Measurements from ENCODE around the gene ODC1. TPM values are rescaled to one million over a fixed set of nuclear protein-coding genes. Genes with fewer than 3 reads are reported as not detected.

ODC1 gene
- total RNA-seq, 1 donor from 2014 or later: 88.0 TPM

DNA sequence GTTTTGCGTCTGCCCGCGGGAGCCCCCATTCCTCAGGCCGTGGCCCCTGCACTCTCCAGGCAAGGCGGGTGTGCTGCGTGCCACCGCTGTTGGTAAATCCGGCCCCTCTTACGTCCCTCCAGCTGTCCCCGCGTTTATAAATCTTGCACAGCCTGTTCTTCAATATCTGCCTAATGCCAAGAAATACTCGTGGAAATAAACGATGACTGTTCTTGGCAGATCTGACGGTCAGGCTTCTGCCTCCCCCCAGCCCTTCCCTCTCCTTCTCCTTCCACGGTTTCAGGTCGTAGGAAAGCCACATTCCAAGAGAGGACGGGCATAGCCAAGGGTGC lies 20.5 kb downstream of the ODC1 start:
- Mint-ChIP-seq H3K27me3 (ENCODE audit: unreplicated experiment) (no peaks in the 10 kb centered on the region), H3K4me1 (ENCODE audit: low read depth, unreplicated experiment) (no peaks in the 10 kb centered on the region), H3K4me3 (ENCODE audit: unreplicated experiment) (no peak overlapping the region), H3K9me3 (ENCODE audit: unreplicated experiment) (peaks cover 1% of the 10 kb centered on the region), H3K36me3 (ENCODE audit: unreplicated experiment) (no peaks in the 10 kb centered on the region), H3K27ac (ENCODE audit: unreplicated experiment) (no peak overlapping the region)
- DNase-seq: no peak
- no peak for TF ChIP-seq CTCF (IDR thresholded peaks at IDR 0.05; ENCODE audit: partially characterized antibody, unreplicated experiment)

DNA sequence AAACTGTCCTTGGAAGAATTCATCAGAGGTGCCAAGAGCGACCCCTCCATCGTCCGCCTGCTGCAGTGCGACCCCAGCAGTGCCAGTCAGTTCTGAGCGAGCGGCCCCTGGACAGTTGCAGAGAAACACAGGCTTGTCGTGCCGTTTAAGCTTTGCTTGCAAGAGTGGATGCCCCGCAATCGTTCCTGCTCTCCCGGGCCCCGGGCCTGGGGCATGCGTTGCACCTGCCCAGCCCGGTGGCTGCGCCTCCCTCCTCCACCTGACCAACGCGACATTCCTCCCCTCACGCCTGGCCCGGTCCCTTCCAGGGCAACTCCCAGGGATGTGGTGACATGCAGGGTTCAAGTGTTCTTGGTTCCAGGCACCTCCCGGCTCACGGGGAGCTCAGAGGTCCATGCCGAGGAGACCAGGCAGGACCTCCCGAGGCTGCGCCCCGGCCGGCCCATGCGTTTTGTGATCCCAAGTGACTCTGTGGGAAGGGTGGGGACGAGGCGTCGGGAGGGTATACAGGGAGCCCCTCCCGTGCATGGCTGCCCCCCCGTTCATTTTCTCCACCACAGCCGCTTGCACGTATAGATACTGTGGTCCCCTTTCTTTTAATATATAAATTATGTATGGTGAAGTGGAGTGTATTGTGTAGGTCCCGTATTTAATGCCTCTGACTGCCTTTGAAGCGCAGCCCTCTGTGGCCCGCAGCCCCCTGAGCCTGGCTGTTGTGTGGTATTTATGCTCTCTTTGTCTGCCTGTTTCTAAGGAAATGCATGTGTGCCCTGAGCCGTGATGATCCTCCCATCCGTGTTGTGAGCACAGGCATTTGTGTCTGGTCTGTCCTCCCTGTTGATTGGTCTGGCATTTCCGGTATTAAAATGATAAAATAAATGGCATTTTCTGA lies 21.2 kb downstream of the ODC1 start:
- no peaks in the 10 kb centered on the region for H3K4me1 Mint-ChIP-seq (ENCODE audit: low read depth, unreplicated experiment)
- no peak overlapping the region for H3K27ac Mint-ChIP-seq (ENCODE audit: unreplicated experiment)
- no peak overlapping the region for H3K4me3 Mint-ChIP-seq (ENCODE audit: unreplicated experiment)
- no peaks in the 10 kb centered on the region for H3K36me3 Mint-ChIP-seq (ENCODE audit: unreplicated experiment)
- peaks cover 1% of the 10 kb centered on the region for H3K9me3 Mint-ChIP-seq (ENCODE audit: unreplicated experiment)
- TF ChIP-seq CTCF (IDR thresholded peaks at IDR 0.05; ENCODE audit: partially characterized antibody, unreplicated experiment): no peak
- no peak for DNase-seq
- H3K27me3 Mint-ChIP-seq (ENCODE audit: unreplicated experiment): no peaks in the 10 kb centered on the region

DNA sequence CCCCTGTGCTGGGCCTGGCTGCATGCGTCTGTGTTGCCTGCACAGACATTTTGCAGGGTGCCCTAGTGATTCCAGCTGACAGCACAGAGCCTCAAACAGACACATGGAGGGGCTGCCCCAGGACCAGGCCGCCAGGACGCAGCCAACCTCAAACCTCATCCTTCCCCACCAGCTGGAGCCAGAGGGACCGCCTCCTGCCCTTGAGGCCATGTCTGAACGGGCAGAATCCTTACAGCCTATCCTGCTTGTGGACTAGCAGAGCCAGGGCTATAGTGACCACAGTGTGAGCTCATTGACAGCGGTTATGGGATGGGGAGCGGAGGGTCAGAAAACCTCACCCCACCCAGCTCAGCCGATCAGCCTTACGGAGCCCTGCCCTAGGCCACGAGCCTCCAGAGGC lies 22.4 kb downstream of the ODC1 start:
- Mint-ChIP-seq H3K4me3 (ENCODE audit: unreplicated experiment) (no peak overlapping the region), H3K27ac (ENCODE audit: unreplicated experiment) (no peak overlapping the region), H3K27me3 (ENCODE audit: unreplicated experiment) (no peaks in the 10 kb centered on the region), H3K9me3 (ENCODE audit: unreplicated experiment) (peaks cover 1% of the 10 kb centered on the region), H3K4me1 (ENCODE audit: low read depth, unreplicated experiment) (no peaks in the 10 kb centered on the region), H3K36me3 (ENCODE audit: unreplicated experiment) (no peaks in the 10 kb centered on the region)
- no peak for DNase-seq
- TF ChIP-seq CTCF (IDR thresholded peaks at IDR 0.05; ENCODE audit: partially characterized antibody, unreplicated experiment): no peak

DNA sequence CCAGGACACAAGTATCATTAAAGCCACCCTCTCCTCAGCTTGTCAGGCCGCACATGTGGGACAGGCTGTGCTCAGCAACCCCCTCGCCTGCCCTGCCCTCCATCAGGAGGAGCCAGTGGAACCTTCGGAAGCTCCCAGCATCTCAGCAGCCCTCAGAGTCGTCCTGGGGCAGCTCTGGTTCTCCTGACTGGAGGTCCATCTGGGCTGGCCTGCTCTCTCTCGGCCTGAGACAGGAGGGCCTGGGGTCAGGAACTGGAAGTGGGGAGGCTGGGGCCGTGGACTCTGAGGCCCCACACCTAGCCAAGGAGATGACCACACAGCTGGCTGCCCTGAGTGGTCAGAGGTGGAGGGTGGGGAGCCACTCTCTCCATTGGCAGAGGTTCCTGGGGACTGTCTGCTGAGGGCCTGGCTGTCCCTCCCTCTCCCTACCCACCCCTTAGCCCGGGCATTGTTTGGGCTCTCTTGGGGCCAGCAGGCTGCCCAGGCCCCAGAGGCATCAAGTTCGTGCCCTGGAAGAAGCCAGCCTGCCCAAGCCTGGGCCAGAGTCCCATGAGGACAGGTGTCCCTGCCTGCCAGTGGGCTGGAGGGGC lies 23.1 kb downstream of the ODC1 start:
- H3K4me1 Mint-ChIP-seq (ENCODE audit: low read depth, unreplicated experiment): no peaks in the 10 kb centered on the region
- no peak overlapping the region for H3K4me3 Mint-ChIP-seq (ENCODE audit: unreplicated experiment)
- DNase-seq: no peak
- H3K27me3 Mint-ChIP-seq (ENCODE audit: unreplicated experiment): no peaks in the 10 kb centered on the region
- no peak for TF ChIP-seq CTCF (IDR thresholded peaks at IDR 0.05; ENCODE audit: partially characterized antibody, unreplicated experiment)
- peaks cover 1% of the 10 kb centered on the region for H3K9me3 Mint-ChIP-seq (ENCODE audit: unreplicated experiment)
- H3K36me3 Mint-ChIP-seq (ENCODE audit: unreplicated experiment): no peaks in the 10 kb centered on the region
- H3K27ac Mint-ChIP-seq (ENCODE audit: unreplicated experiment): no peak overlapping the region

DNA sequence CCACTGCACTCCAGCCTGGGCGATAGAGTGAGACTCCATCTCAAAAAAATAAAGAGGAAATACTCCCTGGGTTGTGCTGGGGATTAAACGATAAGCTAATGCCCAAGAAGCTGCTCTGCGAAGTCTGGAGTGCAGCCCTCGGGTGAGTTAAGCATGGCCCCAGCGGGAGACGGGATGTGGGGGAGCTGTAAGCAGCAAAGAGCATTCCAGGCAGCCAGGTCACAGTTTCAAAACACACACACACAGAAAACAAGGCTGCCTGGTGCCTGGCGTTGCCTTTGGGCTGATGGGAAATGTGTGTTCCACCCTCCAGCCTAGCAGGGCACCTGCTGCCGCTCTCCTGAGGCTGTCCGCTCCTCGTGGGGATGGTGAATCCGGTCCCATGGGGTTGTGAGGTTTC lies 24.1 kb downstream of the ODC1 start:
- DNase-seq: no peak
- Mint-ChIP-seq H3K36me3 (ENCODE audit: unreplicated experiment) (no peaks in the 10 kb centered on the region), H3K4me3 (ENCODE audit: unreplicated experiment) (no peak overlapping the region), H3K27ac (ENCODE audit: unreplicated experiment) (no peak overlapping the region), H3K27me3 (ENCODE audit: unreplicated experiment) (no peaks in the 10 kb centered on the region), H3K9me3 (ENCODE audit: unreplicated experiment) (peaks cover 3% of the 10 kb centered on the region), H3K4me1 (ENCODE audit: low read depth, unreplicated experiment) (no peaks in the 10 kb centered on the region)
- no peak for TF ChIP-seq CTCF (IDR thresholded peaks at IDR 0.05; ENCODE audit: partially characterized antibody, unreplicated experiment)

Data from glutamatergic neuron (in vitro differentiated cells).